ENCODE results near the gene PGLYRP3. TPM values are rescaled to one million over a fixed set of nuclear protein-coding genes. Genes with fewer than 3 reads are reported as not detected.

The PGLYRP3 gene
- total RNA-seq, 1 experiment from 2014 or later = not detected

DNA sequence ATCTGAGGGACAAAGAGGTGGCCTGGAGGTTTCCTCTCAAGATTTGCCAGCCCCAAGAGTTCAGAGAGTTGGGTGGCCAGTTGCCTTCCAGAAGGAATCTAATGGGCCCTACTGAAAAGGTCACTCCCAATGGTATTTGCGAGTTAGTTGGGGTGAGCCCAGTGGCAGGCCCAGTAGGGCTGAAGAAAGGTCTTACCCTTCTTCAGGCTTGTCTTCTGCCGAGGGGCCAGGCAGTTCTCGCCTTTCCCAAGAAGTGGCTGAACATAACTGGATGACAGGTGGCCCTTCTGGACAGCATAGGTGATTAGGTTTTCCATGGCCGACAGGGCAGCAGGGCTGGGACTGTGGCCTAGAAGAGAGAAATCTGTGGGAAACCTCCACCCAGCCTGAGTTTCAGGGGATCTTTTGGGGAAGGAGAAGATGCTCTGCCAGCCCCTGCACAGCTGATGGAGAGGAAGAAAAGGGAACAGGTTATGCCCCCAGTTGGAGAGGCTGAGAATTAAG lies 28.7 kb upstream of the PGLYRP3 start:
- no peak for TF ChIP-seq EZH2 (IDR thresholded peaks at IDR 0.05; ENCODE audit: low read depth)
- TF ChIP-seq, protein P1, sequence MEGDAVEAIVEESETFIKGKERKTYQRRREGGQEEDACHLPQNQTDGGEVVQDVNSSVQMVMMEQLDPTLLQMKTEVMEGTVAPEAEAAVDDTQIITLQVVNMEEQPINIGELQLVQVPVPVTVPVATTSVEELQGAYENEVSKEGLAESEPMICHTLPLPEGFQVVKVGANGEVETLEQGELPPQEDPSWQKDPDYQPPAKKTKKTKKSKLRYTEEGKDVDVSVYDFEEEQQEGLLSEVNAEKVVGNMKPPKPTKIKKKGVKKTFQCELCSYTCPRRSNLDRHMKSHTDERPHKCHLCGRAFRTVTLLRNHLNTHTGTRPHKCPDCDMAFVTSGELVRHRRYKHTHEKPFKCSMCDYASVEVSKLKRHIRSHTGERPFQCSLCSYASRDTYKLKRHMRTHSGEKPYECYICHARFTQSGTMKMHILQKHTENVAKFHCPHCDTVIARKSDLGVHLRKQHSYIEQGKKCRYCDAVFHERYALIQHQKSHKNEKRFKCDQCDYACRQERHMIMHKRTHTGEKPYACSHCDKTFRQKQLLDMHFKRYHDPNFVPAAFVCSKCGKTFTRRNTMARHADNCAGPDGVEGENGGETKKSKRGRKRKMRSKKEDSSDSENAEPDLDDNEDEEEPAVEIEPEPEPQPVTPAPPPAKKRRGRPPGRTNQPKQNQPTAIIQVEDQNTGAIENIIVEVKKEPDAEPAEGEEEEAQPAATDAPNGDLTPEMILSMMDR (conservative IDR thresholded peaks at IDR 0.05) = no peak
- H3K27me3 ChIP-seq (ENCODE audit: insufficient read depth, low read depth) = peaks cover 71% of the 10 kb centered on the region
- intact Hi-C loops (cut with micrococcal nuclease; ENCODE audit: unreplicated experiment) = no loop called here
- ChIA-PET POLR2A (ENCODE audit: unreplicated experiment) (no interaction called here), CTCF (no interaction called here)
- no peak overlapping the region for H3K4me2 ChIP-seq
- H3K9me2 ChIP-seq (ENCODE audit: insufficient read depth) = no peaks in the 10 kb centered on the region
- H3F3A ChIP-seq (ENCODE audit: insufficient read depth, low read depth) = no peaks in the 10 kb centered on the region
- no peak for DNase-seq
- H3K36me3 ChIP-seq (ENCODE audit: low read depth) = no peaks in the 10 kb centered on the region
- no peaks in the 10 kb centered on the region for H3K79me2 ChIP-seq (ENCODE audit: low read depth)
- H3K4me3 ChIP-seq = no peak overlapping the region
- BruUV-seq (replicated peaks) = no TSS peak
- H3K9me3 ChIP-seq (ENCODE audit: insufficient read depth, low read depth) = no peaks in the 10 kb centered on the region
- H2AFZ ChIP-seq = no peak overlapping the region
- H3K27ac ChIP-seq = no peak overlapping the region
- H3K4me1 ChIP-seq (replicated peaks; ENCODE audit: insufficient read depth) = no peaks in the 10 kb centered on the region
- H4K20me1 ChIP-seq (ENCODE audit: insufficient read depth) = no peaks in the 10 kb centered on the region

DNA sequence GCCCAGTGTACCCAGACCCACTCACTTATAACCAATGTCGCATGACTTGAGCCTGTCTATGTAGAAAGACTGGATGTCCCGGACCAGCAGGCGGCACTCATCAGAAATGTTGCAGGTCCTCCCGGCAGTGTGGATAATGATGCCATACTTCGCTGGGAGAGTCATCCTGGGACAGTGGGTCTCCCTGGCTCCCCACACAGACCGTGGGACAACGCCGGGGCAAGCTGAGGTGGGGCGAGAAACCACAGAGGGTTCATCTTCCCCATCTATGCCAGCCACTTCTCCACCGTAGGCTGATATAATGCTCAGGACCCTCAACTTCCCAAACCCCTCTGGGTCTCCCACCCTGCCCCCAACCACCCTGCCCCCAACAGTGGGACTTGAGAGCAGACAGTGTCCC lies 27.6 kb upstream of the PGLYRP3 start:
- BruUV-seq (replicated peaks) = no TSS peak
- CTCF ChIA-PET = no interaction called here
- Histone ChIP-seq H3K4me2 (no peak overlapping the region), H3K9me3 (ENCODE audit: insufficient read depth, low read depth) (no peaks in the 10 kb centered on the region), H3K79me2 (ENCODE audit: low read depth) (no peaks in the 10 kb centered on the region), H3K36me3 (ENCODE audit: low read depth) (no peaks in the 10 kb centered on the region), H4K20me1 (ENCODE audit: insufficient read depth) (no peaks in the 10 kb centered on the region), H3K27ac (no peak overlapping the region), H3K27me3 (ENCODE audit: insufficient read depth, low read depth) (peaks cover 72% of the 10 kb centered on the region), H3F3A (ENCODE audit: insufficient read depth, low read depth) (no peaks in the 10 kb centered on the region), H3K4me3 (no peak overlapping the region), H3K9me2 (ENCODE audit: insufficient read depth) (no peaks in the 10 kb centered on the region), H2AFZ (no peak overlapping the region), H3K4me1 (replicated peaks; ENCODE audit: insufficient read depth) (no peaks in the 10 kb centered on the region)
- DNase-seq = no peak
- intact Hi-C loops (cut with micrococcal nuclease; ENCODE audit: unreplicated experiment) = no loop called here
- TF ChIP-seq, protein P1 (conservative IDR thresholded peaks at IDR 0.05) = no peak
- no peak for TF ChIP-seq EZH2 (IDR thresholded peaks at IDR 0.05; ENCODE audit: low read depth)
- POLR2A ChIA-PET (ENCODE audit: unreplicated experiment) = no interaction called here

- Histone ChIP-seq H3K79me2 (ENCODE audit: low read depth) (no peaks in the 10 kb centered on the region), H3K4me2 (no peak overlapping the region), H3K4me3 (no peak overlapping the region), H3K27ac (no peak overlapping the region), H2AFZ (no peak overlapping the region), H3K9me3 (ENCODE audit: insufficient read depth, low read depth) (no peaks in the 10 kb centered on the region), H4K20me1 (ENCODE audit: insufficient read depth) (no peaks in the 10 kb centered on the region), H3K36me3 (ENCODE audit: low read depth) (no peaks in the 10 kb centered on the region), H3F3A (ENCODE audit: insufficient read depth, low read depth) (no peaks in the 10 kb centered on the region), H3K9me2 (ENCODE audit: insufficient read depth) (no peaks in the 10 kb centered on the region), H3K4me1 (replicated peaks; ENCODE audit: insufficient read depth) (no peaks in the 10 kb centered on the region), H3K27me3 (ENCODE audit: insufficient read depth, low read depth) (peaks cover 72% of the 10 kb centered on the region)
- POLR2A ChIA-PET (ENCODE audit: unreplicated experiment) = no interaction called here
- TF ChIP-seq, protein P1 (conservative IDR thresholded peaks at IDR 0.05) = no peak
- TF ChIP-seq EZH2 (IDR thresholded peaks at IDR 0.05; ENCODE audit: low read depth) = no peak
- DNase-seq = no peak
- intact Hi-C loops (cut with micrococcal nuclease; ENCODE audit: unreplicated experiment) = no loop called here
- CTCF ChIA-PET = no interaction called here
- BruUV-seq (replicated peaks) = no TSS peak
Measured at GRCh38 chr1:153339802-153340201, 27.1 kb upstream of the PGLYRP3 start.
